LNCaP clone FGC (cell line): Measurements from ENCODE around the gene ANK3.

ENCODE experiments used
- DNase-seq: peaks from one replicate; pipeline ENCODE4 v3.0.0-alpha.2; 2011; ENCODE audit warnings: low read depth
- H3K4me3 ChIP-seq: 2 replicates; pipeline ENCODE4 v1.5.1; 2011; ENCODE audit warnings: mild to moderate bottlenecking, low read depth, low read length, control low read depth
- CTCF ChIP-seq: IDR thresholded peaks from 2 replicates; pipeline ENCODE4 v1.5.1; 2012; ENCODE audit warnings: mild to moderate bottlenecking; ENCODE audit not compliant: control insufficient read depth, insufficient read depth; ENCODE audit errors: extremely low read depth

Gene ANK3

GRCh38 chr10:60363187-60363586, 26.5 kb downstream of the ANK3 start:
- TF ChIP-seq CTCF: no peak
- DNase-seq: no peak
- no peak overlapping the region for H3K4me3 ChIP-seq

GRCh38 chr10:60362461-60362860, 27.2 kb downstream of the ANK3 start:
- no peak for DNase-seq
- TF ChIP-seq CTCF: no peak
- no peak overlapping the region for H3K4me3 ChIP-seq

GRCh38 chr10:60359066-60359465, 30.6 kb downstream of the ANK3 start:
- TF ChIP-seq CTCF: no peak
- DNase-seq: no peak
- no peak overlapping the region for H3K4me3 ChIP-seq

- no peak overlapping the region for H3K4me3 ChIP-seq
- no peak for DNase-seq
- no peak for TF ChIP-seq CTCF
Measured at GRCh38 chr10:60358282-60358681, 31.4 kb downstream of the ANK3 start.

GRCh38 chr10:60353519-60354258, 36.0 kb downstream of the ANK3 start:
- DNase-seq: no peak
- no peak overlapping the region for H3K4me3 ChIP-seq
- TF ChIP-seq CTCF: no peak

- DNase-seq: no peak
- TF ChIP-seq CTCF: no peak
- H3K4me3 ChIP-seq: no peak overlapping the region
Measured at GRCh38 chr10:60352105-60352504, 37.6 kb downstream of the ANK3 start.
